Esophagus muscularis mucosa (tissue), 3 donors: Measurements from ENCODE around the gene DIP2C.

ENCODE experiments used
- POLR2A ChIP-seq: fragments of 450-650 bp; IDR thresholded peaks from one replicate; pipeline ENCODE4 v1.6.1; 2017; ENCODE audit warnings: antibody characterized with exemption, moderate library complexity, mild to moderate bottlenecking, low read depth
- TF ChIP-seq, protein P1 (sequence below), 3 experiments: fragments of 200-600 bp in 2 of 3; fragments of 450-650 bp in 1 of 3; sonication (generic) in 2 of 3; IDR thresholded peaks; one replicate each; pipeline ENCODE4 v1.5.1; 2017 to 2019; ENCODE audit warnings: antibody characterized with exemption in 3 of 3, mild to moderate bottlenecking in 2 of 3, moderate library complexity in 1 of 3

DNA sequence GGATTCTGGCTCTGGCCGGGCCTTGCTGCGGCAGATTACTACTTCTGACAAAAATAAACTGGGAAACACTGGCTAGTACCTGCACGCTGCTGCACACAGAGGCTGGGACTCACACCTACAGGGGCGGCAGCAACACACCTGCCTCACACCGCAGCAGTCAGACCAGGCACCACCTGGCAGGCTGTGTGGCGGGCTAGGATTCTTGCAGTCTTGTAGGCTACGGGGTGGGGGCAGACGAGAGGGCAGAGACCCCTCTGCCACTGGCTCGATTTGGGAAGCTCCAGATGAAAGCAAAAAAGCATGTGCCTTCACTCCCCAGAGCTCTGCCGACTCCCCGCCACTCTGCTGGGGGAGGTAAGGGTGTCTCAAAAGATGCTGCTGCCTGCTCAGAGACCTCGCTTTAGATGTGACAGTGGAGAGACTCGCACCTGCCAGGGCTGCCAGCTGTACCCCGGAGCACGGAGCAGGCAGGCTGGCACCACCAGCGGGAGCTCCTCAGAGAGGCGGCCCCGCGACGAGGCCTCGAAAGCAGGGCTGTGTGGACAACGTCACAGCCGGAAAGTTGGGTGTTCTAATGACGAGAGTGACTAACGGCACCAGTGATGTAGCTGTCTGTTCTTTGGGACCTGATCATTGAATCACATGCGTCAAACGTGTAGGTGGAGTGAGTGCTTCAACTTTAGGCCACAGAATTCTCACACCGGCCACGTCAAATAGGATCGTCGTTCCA, 303.7 kb downstream of the DIP2C start:
- TF ChIP-seq, protein P1, sequence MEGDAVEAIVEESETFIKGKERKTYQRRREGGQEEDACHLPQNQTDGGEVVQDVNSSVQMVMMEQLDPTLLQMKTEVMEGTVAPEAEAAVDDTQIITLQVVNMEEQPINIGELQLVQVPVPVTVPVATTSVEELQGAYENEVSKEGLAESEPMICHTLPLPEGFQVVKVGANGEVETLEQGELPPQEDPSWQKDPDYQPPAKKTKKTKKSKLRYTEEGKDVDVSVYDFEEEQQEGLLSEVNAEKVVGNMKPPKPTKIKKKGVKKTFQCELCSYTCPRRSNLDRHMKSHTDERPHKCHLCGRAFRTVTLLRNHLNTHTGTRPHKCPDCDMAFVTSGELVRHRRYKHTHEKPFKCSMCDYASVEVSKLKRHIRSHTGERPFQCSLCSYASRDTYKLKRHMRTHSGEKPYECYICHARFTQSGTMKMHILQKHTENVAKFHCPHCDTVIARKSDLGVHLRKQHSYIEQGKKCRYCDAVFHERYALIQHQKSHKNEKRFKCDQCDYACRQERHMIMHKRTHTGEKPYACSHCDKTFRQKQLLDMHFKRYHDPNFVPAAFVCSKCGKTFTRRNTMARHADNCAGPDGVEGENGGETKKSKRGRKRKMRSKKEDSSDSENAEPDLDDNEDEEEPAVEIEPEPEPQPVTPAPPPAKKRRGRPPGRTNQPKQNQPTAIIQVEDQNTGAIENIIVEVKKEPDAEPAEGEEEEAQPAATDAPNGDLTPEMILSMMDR (IDR thresholded peaks at IDR 0.05) = no peak
- TF ChIP-seq POLR2A = no peak
